HEK293 (cell line): ENCODE data around the gene STK32C.

Experiments
- CTCF ChIA-PET: fragments of 350-600 bp; formaldehyde crosslinking; extraction: SDS; loops from one replicate; lab custom pipeline; 2021; ENCODE audit warnings: antibody characterized with exemption; lab: Yijun Ruan, JAX
- POLR2A ChIA-PET: fragments of 300-600 bp; formaldehyde crosslinking; extraction: SDS; loops from one replicate; lab custom pipeline; 2020; ENCODE audit warnings: antibody characterized with exemption, inconsistent platforms; lab: Yijun Ruan, JAX
- H3K27ac ChIP-seq: fragments of 200-500 bp; sonication (Bioruptor generic); 2 replicates; pipeline ENCODE4 v1.5.1; 2014; ENCODE audit warnings: low read depth, low read length, control low read depth, inconsistent platforms; ENCODE audit errors: extremely low read depth
- H3K36me3 ChIP-seq, 2 experiments: fragments of 200-500 bp in 1 of 2; sonication (Bioruptor generic) in 1 of 2; 1 replicate in 1 of 2; 2 replicates in 1 of 2; pipeline ENCODE4 v1.5.1; 2014 to 2017; ENCODE audit warnings: inconsistent platforms in 2 of 2, low read length in 2 of 2; ENCODE audit not compliant: control insufficient read depth in 2 of 2, insufficient read depth in 1 of 2
- H3K4me1 ChIP-seq: fragments of 200-500 bp; sonication (Bioruptor generic); 2 replicates; pipeline ENCODE4 v1.5.1; 2014; ENCODE audit warnings: mild to moderate bottlenecking, low read length, inconsistent platforms; ENCODE audit not compliant: control insufficient read depth, insufficient read depth
- H3K4me3 ChIP-seq: 2 replicates; pipeline ENCODE4 v1.5.1; 2011; ENCODE audit warnings: low read depth, mild to moderate bottlenecking, control low read depth, low read length, moderate library complexity
- H3K9me3 ChIP-seq: fragments of 200-500 bp; sonication (Bioruptor generic); 2 replicates; pipeline ENCODE4 v1.5.1; 2014; ENCODE audit warnings: low read depth, low read length, inconsistent platforms; ENCODE audit not compliant: control insufficient read depth, insufficient read depth
- AEBP2 ChIP-seq: fragments of 450-650 bp; formaldehyde crosslinking; IDR thresholded peaks from 2 replicates; pipeline ENCODE4 v1.5.1; 2016; ENCODE audit warnings: missing biosample characterization, missing genetic modification characterization, borderline replicate concordance
- GLIS2 ChIP-seq: fragments of 450-650 bp; formaldehyde crosslinking; IDR thresholded peaks from 2 replicates; pipeline ENCODE4 v1.5.1; 2016; ENCODE audit warnings: missing biosample characterization, missing genetic modification characterization
- KLF7 ChIP-seq: fragments of 450-650 bp; formaldehyde crosslinking; IDR thresholded peaks from 2 replicates; pipeline ENCODE4 v1.5.1; 2016; ENCODE audit warnings: missing biosample characterization, missing genetic modification characterization, borderline replicate concordance
- PRDM1 ChIP-seq: fragments of 450-650 bp; formaldehyde crosslinking; IDR thresholded peaks from 2 replicates; pipeline ENCODE4; 2016; ENCODE audit warnings: missing biosample characterization, missing genetic modification characterization
- REST ChIP-seq: fragments of 450-650 bp; formaldehyde crosslinking; IDR thresholded peaks from 2 replicates; pipeline ENCODE4 v1.5.1; 2016; ENCODE audit warnings: missing biosample characterization, missing genetic modification characterization
- SCRT1 ChIP-seq: fragments of 450-650 bp; formaldehyde crosslinking; IDR thresholded peaks from 2 replicates; pipeline ENCODE4 v1.5.1; 2016; ENCODE audit warnings: missing biosample characterization, missing genetic modification characterization, borderline replicate concordance
- TRIM28 ChIP-seq: IDR thresholded peaks from 2 replicates; pipeline ENCODE4 v1.6.1; 2011; ENCODE audit warnings: low read length, control low read depth, borderline replicate concordance
- ZFP37 ChIP-seq: fragments of 450-650 bp; formaldehyde crosslinking; IDR thresholded peaks from 2 replicates; pipeline ENCODE4 v1.5.1; 2016; ENCODE audit warnings: missing biosample characterization, missing genetic modification characterization
- ZNF114 ChIP-seq: fragments of 450-650 bp; formaldehyde crosslinking; IDR thresholded peaks from 2 replicates; pipeline ENCODE4 v1.5.0; 2017; ENCODE audit warnings: missing biosample characterization, missing genetic modification characterization
- ZNF148 ChIP-seq: fragments of 450-650 bp; formaldehyde crosslinking; IDR thresholded peaks from 2 replicates; pipeline ENCODE4 v1.5.0; 2017; ENCODE audit warnings: missing biosample characterization, missing genetic modification characterization, borderline replicate concordance
- ZNF174 ChIP-seq: fragments of 450-650 bp; formaldehyde crosslinking; IDR thresholded peaks from 2 replicates; pipeline ENCODE4 v1.5.0; 2017; ENCODE audit warnings: missing biosample characterization, mild to moderate bottlenecking, missing genetic modification characterization
- ZNF239 ChIP-seq: fragments of 450-650 bp; formaldehyde crosslinking; IDR thresholded peaks from 2 replicates; pipeline ENCODE4 v1.5.1; 2016; ENCODE audit warnings: missing biosample characterization, missing genetic modification characterization
- ZNF366 ChIP-seq: fragments of 450-650 bp; formaldehyde crosslinking; conservative IDR thresholded peaks from 2 replicates; pipeline ENCODE4 v1.5.1; 2016; ENCODE audit warnings: missing biosample characterization, missing genetic modification characterization
- ZNF433 ChIP-seq: fragments of 450-650 bp; formaldehyde crosslinking; IDR thresholded peaks from 2 replicates; pipeline ENCODE4 v1.5.1; 2016; ENCODE audit warnings: missing biosample characterization, missing genetic modification characterization, low read depth
- ZNF544 ChIP-seq: fragments of 450-650 bp; formaldehyde crosslinking; IDR thresholded peaks from 2 replicates; pipeline ENCODE4 v1.5.0; 2017; ENCODE audit warnings: missing biosample characterization, missing genetic modification characterization
- ZNF548 ChIP-seq: fragments of 450-650 bp; formaldehyde crosslinking; IDR thresholded peaks from 2 replicates; pipeline ENCODE4 v1.5.1; 2016; ENCODE audit warnings: missing biosample characterization, missing genetic modification characterization
- ZNF571 ChIP-seq: fragments of 450-650 bp; formaldehyde crosslinking; IDR thresholded peaks from 2 replicates; pipeline ENCODE4 v1.5.0; 2017; ENCODE audit warnings: missing biosample characterization, missing genetic modification characterization
- ZNF639 ChIP-seq: fragments of 450-650 bp; formaldehyde crosslinking; IDR thresholded peaks from 2 replicates; pipeline ENCODE4 v1.5.1; 2016; ENCODE audit warnings: missing biosample characterization, missing genetic modification characterization
- ZNF791 ChIP-seq: fragments of 450-650 bp; formaldehyde crosslinking; IDR thresholded peaks from 2 replicates; pipeline ENCODE4 v1.5.1; 2016; ENCODE audit warnings: missing biosample characterization, missing genetic modification characterization
- ZNF837 ChIP-seq: fragments of 450-650 bp; formaldehyde crosslinking; IDR thresholded peaks from 2 replicates; pipeline ENCODE4 v1.5.1; 2016; ENCODE audit warnings: missing biosample characterization, missing genetic modification characterization
- ZSCAN23 ChIP-seq: fragments of 450-650 bp; formaldehyde crosslinking; IDR thresholded peaks from 2 replicates; pipeline ENCODE4 v1.5.1; 2016; ENCODE audit warnings: missing biosample characterization, missing genetic modification characterization
- ZSCAN5A ChIP-seq: fragments of 450-650 bp; formaldehyde crosslinking; IDR thresholded peaks from 2 replicates; pipeline ENCODE4 v1.5.1; 2016; ENCODE audit warnings: missing biosample characterization, missing genetic modification characterization

The STK32C gene

GRCh38 chr10:132211246-132211645 lies 96.5 kb downstream of the STK32C start (continued):
- no peak for TF ChIP-seq ZNF148 (tag by site-specific recombination)
- TF ChIP-seq ZSCAN5A: no peak
- no peak for TF ChIP-seq ZNF114
- TF ChIP-seq GLIS2 (tag by site-specific recombination): no peak
- no peak for TF ChIP-seq ZNF837 (tag by site-specific recombination)
- TF ChIP-seq ZNF433 (tag by site-specific recombination): no peak
- TF ChIP-seq ZNF544 (tag by site-specific recombination): no peak
- no peak for TF ChIP-seq ZFP37
- no peak for TF ChIP-seq PRDM1 (tag by site-specific recombination)
- TF ChIP-seq ZNF239: no peak
- TF ChIP-seq TRIM28: no peak
- TF ChIP-seq KLF7 (tag by site-specific recombination): no peak

- Histone ChIP-seq H3K4me3 (no peak overlapping the region), H3K36me3 (no peaks in the 10 kb centered on the region), H3K4me1 (no peaks in the 10 kb centered on the region), H3K9me3 (no peaks in the 10 kb centered on the region), H3K27ac (no peak overlapping the region)
- POLR2A ChIA-PET: no interaction called here
- TF ChIP-seq SCRT1: no peak
- TF ChIP-seq ZNF148 (tag by site-specific recombination): no peak
- no peak for TF ChIP-seq ZNF174
- no peak for TF ChIP-seq ZNF791 (tag by site-specific recombination)
- no peak for TF ChIP-seq ZNF639 (tag by site-specific recombination)
- TF ChIP-seq REST (tag by site-specific recombination): no peak
- no peak for TF ChIP-seq AEBP2 (tag by site-specific recombination)
- no peak for TF ChIP-seq ZNF548 (tag by site-specific recombination)
- no peak for TF ChIP-seq ZNF366
- no peak for TF ChIP-seq ZNF571 (tag by site-specific recombination)
- TF ChIP-seq ZSCAN23 (tag by site-specific recombination): no peak
- CTCF ChIA-PET: no interaction called here
These were observed 97.0 kb downstream of the STK32C start for GRCh38 chr10:132210766-132211165.
